ENCODE results near the gene REC114.
A peak's percentile ranks its signal among the peaks of the same experiment; 100 is the strongest.

Gene REC114

GRCh38 chr15:73457334-73457733 lies 14.4 kb downstream of the REC114 start:
- no peak for DNase-seq (ENCODE audit: low read depth)

- no peak for DNase-seq (ENCODE audit: low read depth)
Measured at GRCh38 chr15:73460662-73461061, 17.7 kb downstream of the REC114 start.

- no peak for DNase-seq (ENCODE audit: low read depth)
Measured at GRCh38 chr15:73464602-73465001, 21.6 kb downstream of the REC114 start.

GRCh38 chr15:73467758-73468157 lies 24.8 kb downstream of the REC114 start:
- DNase-seq (ENCODE audit: low read depth) = no peak

GRCh38 chr15:73474785-73475184 lies 31.8 kb downstream of the REC114 start:
- no peak for DNase-seq (ENCODE audit: low read depth)

- DNase-seq (ENCODE audit: low read depth) = no peak
Measured at GRCh38 chr15:73476704-73477216, 33.8 kb downstream of the REC114 start.

- no peak for DNase-seq (ENCODE audit: low read depth)
Measured at GRCh38 chr15:73480050-73480449, 37.1 kb downstream of the REC114 start.

GRCh38 chr15:73482166-73482565 lies 39.2 kb downstream of the REC114 start:
- no peak for DNase-seq (ENCODE audit: low read depth)

GRCh38 chr15:73483053-73483452 lies 40.1 kb downstream of the REC114 start:
- peak; percentile 29 for DNase-seq (ENCODE audit: low read depth)

- peak; percentile 11 for DNase-seq (ENCODE audit: low read depth)
Measured at GRCh38 chr15:73485372-73485771, 42.4 kb downstream of the REC114 start.

GRCh38 chr15:73485885-73486284 lies 42.9 kb downstream of the REC114 start:
- peak; percentile 64 for DNase-seq (ENCODE audit: low read depth)

- no peak for DNase-seq (ENCODE audit: low read depth)
Measured at GRCh38 chr15:73488698-73489097, 45.7 kb downstream of the REC114 start.

- no peak for DNase-seq (ENCODE audit: low read depth)
Measured at GRCh38 chr15:73493922-73494321, 51.0 kb downstream of the REC114 start.

- DNase-seq (ENCODE audit: low read depth) = peak; percentile 5
Measured at GRCh38 chr15:73495181-73495580, 52.2 kb downstream of the REC114 start.

- no peak for DNase-seq (ENCODE audit: low read depth)
Measured at GRCh38 chr15:73500696-73501095, 57.7 kb downstream of the REC114 start.

GRCh38 chr15:73504885-73505284 lies 61.9 kb downstream of the REC114 start:
- DNase-seq (ENCODE audit: low read depth) = no peak

- DNase-seq (ENCODE audit: low read depth) = no peak
Measured at GRCh38 chr15:73515527-73515926, 72.6 kb downstream of the REC114 start.

GRCh38 chr15:73517566-73517965 lies 74.6 kb downstream of the REC114 start:
- no peak for DNase-seq (ENCODE audit: low read depth)

GRCh38 chr15:73518180-73518862 lies 75.4 kb downstream of the REC114 start:
- no peak for DNase-seq (ENCODE audit: low read depth)

GRCh38 chr15:73518876-73519733 lies 76.1 kb downstream of the REC114 start:
- DNase-seq (ENCODE audit: low read depth) = no peak

GRCh38 chr15:73522011-73522410 lies 79.0 kb downstream of the REC114 start:
- DNase-seq (ENCODE audit: low read depth) = no peak

GRCh38 chr15:73524919-73525318 lies 82.0 kb downstream of the REC114 start:
- DNase-seq (ENCODE audit: low read depth) = no peak

- DNase-seq (ENCODE audit: low read depth) = no peak
Measured at GRCh38 chr15:73527598-73527997, 84.6 kb downstream of the REC114 start.
